ENCODE data around the gene RALGPS1. TPM values are rescaled to one million over a fixed set of nuclear protein-coding genes. Genes with fewer than 3 reads are reported as not detected.

Gene RALGPS1
- total RNA-seq, 4 donors from 2014 or later, result 3.3 to 9.8 (median 6.7) TPM

DNA sequence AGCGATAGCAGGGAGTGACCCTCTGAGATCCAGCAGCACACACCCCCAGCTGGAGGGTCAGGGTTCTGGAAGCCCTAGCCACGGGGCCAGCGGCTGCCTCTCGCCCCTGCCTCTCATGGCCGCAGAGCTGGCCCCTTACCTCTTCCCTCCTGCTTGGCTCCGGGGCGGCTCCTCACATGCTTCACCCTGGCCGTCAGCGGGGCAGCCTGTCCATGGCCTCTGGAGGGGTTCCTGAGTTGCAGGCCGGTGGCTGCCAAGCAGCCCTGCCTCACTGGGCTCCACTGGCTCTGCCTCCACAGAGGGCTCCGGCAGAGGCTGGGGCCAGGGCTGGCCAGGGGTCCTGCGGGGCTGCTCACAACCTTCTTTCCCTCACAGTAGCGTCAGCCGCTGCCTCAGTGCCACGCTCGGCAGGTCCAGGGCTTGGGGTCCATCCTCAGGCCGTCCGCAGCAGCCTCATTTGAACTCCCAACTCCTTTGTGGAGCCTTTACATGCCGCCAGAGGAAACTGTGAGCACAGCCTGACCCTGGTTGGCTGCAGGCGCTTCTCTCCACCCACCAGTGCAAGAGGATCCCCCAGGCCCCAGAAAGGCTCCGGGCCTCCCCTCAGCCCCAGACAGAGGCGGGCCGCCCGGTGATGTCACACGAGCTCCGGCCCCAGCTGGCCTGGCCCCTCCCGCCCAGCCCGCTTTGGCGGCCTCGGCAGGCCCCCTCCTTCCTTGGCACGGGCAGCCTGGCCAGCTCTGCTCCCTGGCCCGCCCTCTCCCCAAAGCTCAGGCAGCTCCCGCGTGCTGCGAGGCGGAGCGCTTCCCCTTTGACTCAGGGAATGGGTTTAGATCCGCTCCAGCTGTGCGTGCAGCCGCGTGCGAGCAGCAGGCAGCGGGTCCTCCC lies 207.8 kb downstream of the RALGPS1 start, which contains the start of gene ANGPTL2:
ANGPTL2 (minus strand) TSS at position 460 of the 888 bp plus-strand sequence. CDS start 13,904 bp downstream, outside the sequence.
- Histone ChIP-seq H3K4me1 (peaks cover 0 to 60% (median 25%) of the 10 kb centered on the region in 4 donors), H3K36me3 (no peaks in the 10 kb centered on the region), H3K4me3 (peak within 1 kb of the TSS; percentile 39 to 62 (median 46)), H3K27ac (peak within 1 kb of the TSS; percentile 81 to 94 (median 88)), H3K9me3 (no peaks in the 10 kb centered on the region), H3K27me3 (no peaks in the 10 kb centered on the region)
- peak; percentile 80 to 82 for DNase-seq (ENCODE audit: low spot score in 2 of 2)
- peak; percentile 72 to 88 for TF ChIP-seq EP300 (IDR thresholded peaks at IDR 0.05)
- TF ChIP-seq, protein P1, sequence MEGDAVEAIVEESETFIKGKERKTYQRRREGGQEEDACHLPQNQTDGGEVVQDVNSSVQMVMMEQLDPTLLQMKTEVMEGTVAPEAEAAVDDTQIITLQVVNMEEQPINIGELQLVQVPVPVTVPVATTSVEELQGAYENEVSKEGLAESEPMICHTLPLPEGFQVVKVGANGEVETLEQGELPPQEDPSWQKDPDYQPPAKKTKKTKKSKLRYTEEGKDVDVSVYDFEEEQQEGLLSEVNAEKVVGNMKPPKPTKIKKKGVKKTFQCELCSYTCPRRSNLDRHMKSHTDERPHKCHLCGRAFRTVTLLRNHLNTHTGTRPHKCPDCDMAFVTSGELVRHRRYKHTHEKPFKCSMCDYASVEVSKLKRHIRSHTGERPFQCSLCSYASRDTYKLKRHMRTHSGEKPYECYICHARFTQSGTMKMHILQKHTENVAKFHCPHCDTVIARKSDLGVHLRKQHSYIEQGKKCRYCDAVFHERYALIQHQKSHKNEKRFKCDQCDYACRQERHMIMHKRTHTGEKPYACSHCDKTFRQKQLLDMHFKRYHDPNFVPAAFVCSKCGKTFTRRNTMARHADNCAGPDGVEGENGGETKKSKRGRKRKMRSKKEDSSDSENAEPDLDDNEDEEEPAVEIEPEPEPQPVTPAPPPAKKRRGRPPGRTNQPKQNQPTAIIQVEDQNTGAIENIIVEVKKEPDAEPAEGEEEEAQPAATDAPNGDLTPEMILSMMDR (IDR thresholded peaks at IDR 0.05), result peak in 1 of 5 experiments; percentile 14
- TF ChIP-seq POLR2A (IDR thresholded peaks at IDR 0.05), result peak; percentile 34 to 70
- WGBS, 2 donors, result 1 to 2% methylated on average over 29 to 35 of the region's 43 CpGs

DNA sequence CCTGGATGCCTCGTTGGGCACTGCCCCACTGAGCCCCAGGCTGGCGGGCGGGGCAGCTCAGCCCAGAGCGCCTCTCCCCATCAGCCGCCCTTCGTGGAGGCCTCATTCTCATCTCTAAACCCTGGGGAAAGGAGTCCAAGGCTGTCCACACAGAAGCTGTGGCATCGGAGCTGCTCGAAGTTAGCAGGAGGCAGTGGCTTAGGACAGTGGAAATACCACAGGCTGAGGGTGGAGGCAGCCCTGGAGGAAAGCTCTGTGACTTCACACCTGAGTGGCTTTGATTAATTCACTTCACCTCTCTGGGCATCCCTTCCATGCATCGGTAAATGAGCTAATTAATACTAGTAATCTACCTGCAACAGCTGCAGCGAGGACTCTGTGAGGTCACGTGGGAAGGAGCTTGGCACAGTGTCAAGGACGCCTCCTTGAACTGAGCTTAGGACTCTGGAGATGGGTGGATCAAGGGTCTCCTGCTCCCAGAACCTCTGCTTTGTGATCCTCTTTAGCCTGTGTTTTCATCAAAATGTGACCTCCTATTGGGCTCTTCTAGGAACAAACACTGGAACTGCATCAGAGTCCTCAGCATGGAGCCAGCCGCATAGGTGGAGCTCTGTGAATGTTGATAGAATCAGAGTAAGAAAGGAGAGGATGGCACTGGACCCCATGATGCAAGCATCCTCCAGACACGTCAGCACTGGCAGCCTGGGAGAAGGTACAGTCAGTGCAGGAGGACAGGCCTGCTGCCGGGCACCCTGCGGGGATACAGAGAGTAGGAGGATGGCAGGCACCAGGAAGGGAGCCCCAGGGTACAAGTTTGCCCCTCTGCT lies 208.7 kb downstream of the RALGPS1 start:
- WGBS, 2 donors, result 31 to 34% methylated on average over 14 to 16 of the region's 16 CpGs
- Histone ChIP-seq H3K27me3 (no peaks in the 10 kb centered on the region), H3K27ac (peak overlapping the region; percentile 81 to 94 (median 88)), H3K4me3 (peak overlapping the region; percentile 39 to 62 (median 46)), H3K4me1 (peaks cover 0 to 54% (median 24%) of the 10 kb centered on the region in 4 donors), H3K9me3 (no peaks in the 10 kb centered on the region), H3K36me3 (no peaks in the 10 kb centered on the region)
- no peak for TF ChIP-seq POLR2A (IDR thresholded peaks at IDR 0.05)
- TF ChIP-seq, protein P1 (IDR thresholded peaks at IDR 0.05), result peak in 1 of 5 experiments; percentile 5
- TF ChIP-seq EP300 (IDR thresholded peaks at IDR 0.05), result no peak
- DNase-seq (ENCODE audit: low spot score in 2 of 2), result peak in 1 of 2 donors; percentile 58

DNA sequence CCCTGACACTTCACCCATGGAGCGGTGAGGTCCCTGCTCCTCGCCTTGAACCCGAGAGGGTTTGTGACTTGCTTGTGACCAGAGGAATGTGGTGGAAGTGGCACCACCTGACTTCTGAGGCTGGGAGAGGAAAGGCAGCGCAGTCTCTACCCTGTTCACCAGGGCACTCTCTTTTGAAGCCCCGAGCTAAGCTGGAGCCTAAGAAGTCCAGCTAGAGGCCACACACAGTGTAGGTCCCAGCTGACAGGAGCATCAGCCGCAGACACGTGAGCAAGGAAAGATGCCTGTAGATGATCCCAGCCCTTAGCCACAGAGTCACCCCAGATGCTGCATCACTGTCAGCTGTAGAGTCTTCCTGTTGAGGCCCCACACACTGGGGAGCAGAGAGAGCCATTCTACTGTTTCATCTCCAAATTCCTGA lies 209.5 kb downstream of the RALGPS1 start:
- H3K4me1 ChIP-seq, result peaks cover 0 to 54% (median 20%) of the 10 kb centered on the region in 4 donors

DNA sequence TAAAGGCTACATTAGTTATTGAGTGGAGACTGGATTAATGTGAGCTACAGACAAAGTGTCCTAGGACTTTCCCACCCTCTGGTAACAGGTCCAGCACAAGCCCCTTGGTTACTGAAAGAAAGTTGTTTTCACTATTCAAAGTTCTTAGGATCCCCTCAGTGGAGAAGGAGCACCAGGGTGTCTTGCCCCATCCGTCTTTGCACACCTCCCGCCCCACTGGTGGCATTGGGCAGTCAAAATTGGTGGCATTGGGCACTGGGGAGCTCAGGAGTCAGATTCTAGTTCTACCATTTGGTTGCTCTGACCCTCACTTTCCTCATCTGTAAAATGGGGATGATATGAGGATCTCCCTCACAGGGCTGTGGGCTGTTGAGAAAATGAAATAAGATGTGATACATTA lies 210.2 kb downstream of the RALGPS1 start:
- H3K4me1 ChIP-seq, result peaks cover 0 to 54% (median 26%) of the 10 kb centered on the region in 4 donors
- H3K27ac ChIP-seq, result peak overlapping the region in 1 of 4 donors; percentile 34
- no peaks in the 10 kb centered on the region for H3K27me3 ChIP-seq
- no peak overlapping the region for H3K4me3 ChIP-seq
- H3K36me3 ChIP-seq, result no peaks in the 10 kb centered on the region
- H3K9me3 ChIP-seq, result no peaks in the 10 kb centered on the region
- 98 to 100% methylated on average over 2 of the region's 2 CpGs for WGBS, 2 donors
- TF ChIP-seq, protein P1 (IDR thresholded peaks at IDR 0.05), result no peak
- TF ChIP-seq EP300 (IDR thresholded peaks at IDR 0.05) (no peak), POLR2A (IDR thresholded peaks at IDR 0.05) (no peak)
- no peak for DNase-seq (ENCODE audit: low spot score in 2 of 2)

More for the DNA sequence above, 209.5 kb downstream of the RALGPS1 start:
- Histone ChIP-seq H3K4me3 (no peak overlapping the region), H3K9me3 (no peaks in the 10 kb centered on the region), H3K27ac (peak overlapping the region in 2 of 4 donors; percentile 34 to 92), H3K36me3 (no peaks in the 10 kb centered on the region), H3K27me3 (no peaks in the 10 kb centered on the region)
- no peak for DNase-seq (ENCODE audit: low spot score in 2 of 2)
- TF ChIP-seq EP300 (IDR thresholded peaks at IDR 0.05) (no peak), POLR2A (IDR thresholded peaks at IDR 0.05) (no peak)
- TF ChIP-seq, protein P1 (IDR thresholded peaks at IDR 0.05), result no peak
- WGBS, 2 donors, result 89 to 91% methylated on average over 7 of the region's 7 CpGs

Data from tibial nerve (tissue), 4 donors.